ENCODE measurements around the gene ANKRD33B.
"Not testable (repeated sequence)": the region's sequence is repeated elsewhere in the genome, so short reads cannot be mapped to it uniquely, and the experiment has no call there.

DNA sequence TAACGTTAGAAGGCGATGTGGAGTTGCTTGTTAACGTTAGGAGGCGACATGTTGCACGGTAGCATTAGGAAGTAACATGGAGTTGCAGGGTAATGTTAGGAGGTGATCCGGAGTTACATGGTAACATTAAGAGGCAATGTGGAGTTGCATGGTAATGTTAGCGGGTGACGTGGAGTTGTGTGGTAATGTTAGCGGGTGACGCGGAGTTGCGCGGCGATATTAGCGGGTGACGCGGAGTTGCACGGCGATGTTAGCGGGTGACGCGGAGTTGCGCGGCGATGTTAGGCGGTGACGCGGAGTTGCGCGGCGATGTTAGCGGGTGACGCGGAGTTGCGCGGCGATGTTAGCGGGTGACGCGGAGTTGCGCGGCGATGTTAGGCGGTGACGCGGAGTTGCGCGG is 74.9 kb downstream of the ANKRD33B start:
- TF ChIP-seq RBM39 (optimal IDR thresholded peaks at IDR 0.05; ENCODE audit: low read depth, low read length); POLR2AphosphoS2 (IDR thresholded peaks at IDR 0.05; ENCODE audit: low read length); TSHZ1 (CRISPR knock-in tag; IDR thresholded peaks at IDR 0.05); ZBTB7A (IDR thresholded peaks at IDR 0.05; ENCODE audit: borderline replicate concordance, control insufficient read depth, low read depth, low read length); NR1H2 (CRISPR knock-in tag; IDR thresholded peaks at IDR 0.05): not testable (repeated sequence)

Data from K562 (cell line).